Endodermal cell (in vitro differentiated cells): ENCODE measurements around the gene NDRG2. TPM values are rescaled to one million over a fixed set of nuclear protein-coding genes. Genes with fewer than 3 reads are reported as not detected.

ENCODE experiments used
- DNase-seq: peaks from one replicate; pipeline ENCODE4 v3.0.0-alpha.2; 2017
- H3K27ac ChIP-seq: 2 replicates; pipeline ENCODE4 v1.5.1; 2013; ENCODE audit warnings: mild to moderate bottlenecking, low read depth, low read length, moderate library complexity
- H3K27me3 ChIP-seq: 2 replicates; pipeline ENCODE4 v1.6.1; 2013; ENCODE audit warnings: mild to moderate bottlenecking, low read length, moderate library complexity; ENCODE audit not compliant: insufficient read depth, control insufficient read depth, poor library complexity, severe bottlenecking
- H3K36me3 ChIP-seq: 2 replicates; pipeline ENCODE4 v1.7.0; 2013; ENCODE audit warnings: mild to moderate bottlenecking, low read length, moderate library complexity; ENCODE audit not compliant: control insufficient read depth, insufficient read depth
- H3K4me1 ChIP-seq: one replicate; pipeline ENCODE4 v1.7.0; 2013; ENCODE audit warnings: low read length; ENCODE audit not compliant: control insufficient read depth, insufficient read depth
- H3K4me3 ChIP-seq: 2 replicates; pipeline ENCODE4 v1.5.1; 2013; ENCODE audit warnings: mild to moderate bottlenecking, low read length, moderate library complexity
- H3K9ac ChIP-seq: 2 replicates; pipeline ENCODE4 v1.6.1; 2013; ENCODE audit warnings: mild to moderate bottlenecking, low read length, moderate library complexity; ENCODE audit not compliant: poor library complexity, severe bottlenecking; ENCODE audit errors: extremely low read depth
- H3K9me3 ChIP-seq: 2 replicates; pipeline ENCODE4 v1.6.1; 2013; ENCODE audit warnings: mild to moderate bottlenecking, low read length, moderate library complexity; ENCODE audit not compliant: control insufficient read depth
- H3K27ac Mint-ChIP-seq: 2 replicates; pipeline ENCODE4 v1.8.0; 2020; ENCODE audit warnings: mixed read lengths
- H3K27me3 Mint-ChIP-seq: 2 replicates; pipeline ENCODE4 v1.8.0; 2021; ENCODE audit warnings: mild to moderate bottlenecking, mixed read lengths; ENCODE audit not compliant: insufficient read depth
- H3K36me3 Mint-ChIP-seq: 2 replicates; pipeline ENCODE4 v1.8.0; 2020; ENCODE audit warnings: low read depth, mixed read lengths
- H3K4me1 Mint-ChIP-seq: 2 replicates; pipeline ENCODE4 v1.8.0; 2020; ENCODE audit warnings: mixed read lengths
- H3K4me3 Mint-ChIP-seq: 2 replicates; pipeline ENCODE4 v1.8.0; 2020; ENCODE audit warnings: mild to moderate bottlenecking, moderate library complexity, mixed read lengths
- H3K9me3 Mint-ChIP-seq: 2 replicates; pipeline ENCODE4 v1.8.0; 2020; ENCODE audit warnings: mild to moderate bottlenecking, mixed read lengths
- WGBS, 2 experiments: methylation state at CpG; one replicate each; pipeline versions ENCODE4 v1.1.5 to v1.1.7; 2013; ENCODE audit warnings: missing lambda C conversion rate in 2 of 2, mixed read lengths in 1 of 2; ENCODE audit not compliant: insufficient coverage in 1 of 2, insufficient read length in 1 of 2; 5-methylcytosine and 5-hydroxymethylcytosine counted together
- total RNA-seq, 2 donors: library from RNA; stranded (reverse); fragmentation: NEBNext Ultra II Directional in 1 of 2; extraction: Animal tissue kit (Norgen Biotek cat#: 25700) in 1 of 2; gene quantifications; 2 replicates in 1 of 2; 3 replicates in 1 of 2; pipeline ENCODE4 v1.2.1, GENCODE V29; 2021
- TF ChIP-seq, protein P1 (sequence below): fragments of 200-600 bp; sonication (generic); conservative IDR thresholded peaks from 2 replicates; pipeline ENCODE4 v1.5.0; 2021; ENCODE audit warnings: antibody characterized with exemption, mild to moderate bottlenecking

The NDRG2 gene
- total RNA-seq, 2 donors from 2014 or later = 46.3 to 52.8 TPM

GRCh38 chr14:21070610-21071224 is 45.9 kb upstream of the NDRG2 start:
- H3K36me3 ChIP-seq = peaks cover 30% of the 10 kb centered on the region
- H3K27ac ChIP-seq = peak overlapping the region; percentile 94
- Mint-ChIP-seq H3K36me3 (peaks cover 25% of the 10 kb centered on the region), H3K9me3 (no peaks in the 10 kb centered on the region), H3K27ac (peak overlapping the region; percentile 95), H3K4me1 (peaks cover 16% of the 10 kb centered on the region), H3K27me3 (peaks cover 8% of the 10 kb centered on the region), H3K4me3 (peak overlapping the region; percentile 86)
- H3K4me3 ChIP-seq = peak overlapping the region; percentile 93
- peak overlapping the region; percentile 70 for H3K9ac ChIP-seq
- no peaks in the 10 kb centered on the region for H3K27me3 ChIP-seq
- TF ChIP-seq, protein P1, sequence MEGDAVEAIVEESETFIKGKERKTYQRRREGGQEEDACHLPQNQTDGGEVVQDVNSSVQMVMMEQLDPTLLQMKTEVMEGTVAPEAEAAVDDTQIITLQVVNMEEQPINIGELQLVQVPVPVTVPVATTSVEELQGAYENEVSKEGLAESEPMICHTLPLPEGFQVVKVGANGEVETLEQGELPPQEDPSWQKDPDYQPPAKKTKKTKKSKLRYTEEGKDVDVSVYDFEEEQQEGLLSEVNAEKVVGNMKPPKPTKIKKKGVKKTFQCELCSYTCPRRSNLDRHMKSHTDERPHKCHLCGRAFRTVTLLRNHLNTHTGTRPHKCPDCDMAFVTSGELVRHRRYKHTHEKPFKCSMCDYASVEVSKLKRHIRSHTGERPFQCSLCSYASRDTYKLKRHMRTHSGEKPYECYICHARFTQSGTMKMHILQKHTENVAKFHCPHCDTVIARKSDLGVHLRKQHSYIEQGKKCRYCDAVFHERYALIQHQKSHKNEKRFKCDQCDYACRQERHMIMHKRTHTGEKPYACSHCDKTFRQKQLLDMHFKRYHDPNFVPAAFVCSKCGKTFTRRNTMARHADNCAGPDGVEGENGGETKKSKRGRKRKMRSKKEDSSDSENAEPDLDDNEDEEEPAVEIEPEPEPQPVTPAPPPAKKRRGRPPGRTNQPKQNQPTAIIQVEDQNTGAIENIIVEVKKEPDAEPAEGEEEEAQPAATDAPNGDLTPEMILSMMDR = peak; percentile 45
- peaks cover 4% of the 10 kb centered on the region for H3K4me1 ChIP-seq
- WGBS, 2 experiments = 0 to 3% methylated on average over 6 to 23 of the region's 23 CpGs
- no peaks in the 10 kb centered on the region for H3K9me3 ChIP-seq
- DNase-seq = peak; percentile 93

DNA sequence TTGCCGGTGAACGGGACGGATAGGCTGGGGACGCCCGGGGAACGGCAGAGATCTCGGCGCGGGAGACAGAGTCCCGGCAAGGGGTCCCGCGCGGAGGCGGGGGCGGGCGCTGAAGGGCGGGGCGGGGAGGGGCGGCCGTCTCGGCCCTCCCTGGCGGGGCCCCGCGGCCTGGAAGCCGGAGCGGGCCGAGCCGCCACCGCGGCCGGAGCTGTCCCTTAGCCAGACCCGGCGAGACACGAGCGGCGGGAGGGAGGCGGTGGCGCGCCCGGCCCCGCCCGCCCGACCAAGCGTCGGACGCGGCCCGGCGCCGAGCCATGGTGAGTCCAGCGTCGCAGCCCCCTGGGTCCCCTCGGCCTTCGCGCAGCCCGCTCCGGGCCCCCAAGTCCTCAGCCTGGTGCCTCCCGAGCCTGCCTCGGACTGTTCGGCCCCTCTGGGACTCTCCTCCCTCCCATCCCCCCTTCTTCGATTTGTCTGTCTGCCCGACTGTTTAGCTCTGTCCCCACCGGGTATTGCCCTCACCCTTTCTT is 45.3 kb upstream of the NDRG2 start, which contains the start of gene ARHGEF40:
TSS of gene ARHGEF40 (plus strand) at position 222 of the 527 bp plus-strand sequence. CDS start at position 315, 93 bp downstream.
- peak; percentile 86 for DNase-seq

GRCh38 chr14:21069388-21070082 is 44.7 kb upstream of the NDRG2 start:
- peaks cover 16% of the 10 kb centered on the region for H3K4me1 Mint-ChIP-seq
- peaks cover 8% of the 10 kb centered on the region for H3K27me3 Mint-ChIP-seq
- WGBS, 2 experiments = 0 to 2% methylated on average over 22 to 39 of the region's 40 CpGs
- no peaks in the 10 kb centered on the region for H3K9me3 Mint-ChIP-seq
- peaks cover 4% of the 10 kb centered on the region for H3K4me1 ChIP-seq
- no peaks in the 10 kb centered on the region for H3K27me3 ChIP-seq
- TF ChIP-seq, protein P1 = no peak
- DNase-seq = peak; percentile 86
- peak overlapping the region; percentile 83 for H3K4me3 ChIP-seq
- H3K36me3 Mint-ChIP-seq = peaks cover 13% of the 10 kb centered on the region
- H3K27ac Mint-ChIP-seq = peak overlapping the region; percentile 85
- H3K4me3 Mint-ChIP-seq = peak overlapping the region; percentile 86
- H3K27ac ChIP-seq = peak overlapping the region; percentile 94
- H3K9ac ChIP-seq = peak overlapping the region; percentile 35
- H3K36me3 ChIP-seq = peaks cover 19% of the 10 kb centered on the region
- no peaks in the 10 kb centered on the region for H3K9me3 ChIP-seq

More for the DNA sequence above, 45.3 kb upstream of the NDRG2 start, which contains the start of gene ARHGEF40:
- Histone ChIP-seq H3K27me3 (no peaks in the 10 kb centered on the region), H3K27ac (peak within 1 kb of the TSS; percentile 94), H3K4me1 (peaks cover 4% of the 10 kb centered on the region), H3K9me3 (no peaks in the 10 kb centered on the region), H3K36me3 (peaks cover 25% of the 10 kb centered on the region), H3K4me3 (peak within 1 kb of the TSS; percentile 93), H3K9ac (peak within 1 kb of the TSS; percentile 70)
- Mint-ChIP-seq H3K4me3 (peak within 1 kb of the TSS; percentile 86), H3K27me3 (peaks cover 8% of the 10 kb centered on the region), H3K36me3 (peaks cover 19% of the 10 kb centered on the region), H3K4me1 (peaks cover 16% of the 10 kb centered on the region), H3K9me3 (no peaks in the 10 kb centered on the region), H3K27ac (peak within 1 kb of the TSS; percentile 95)
- WGBS, 2 experiments = 0% methylated on average over 9 to 63 of the region's 63 CpGs
- TF ChIP-seq, protein P1 = no peak
